Skin of body (tissue), 2 donors: Measurements from ENCODE around the gene PGAM2. TPM values are rescaled to one million over a fixed set of nuclear protein-coding genes. Genes with fewer than 3 reads are reported as not detected.

Experiments used
- DNase-seq: peaks from one replicate; lab custom pipeline; 2025; lab: John Stamatoyannopoulos, UW
- total RNA-seq: library from RNA; depleted of rRNA; stranded (reverse); fragments of >200 nt; gene quantifications from one replicate; pipeline ENCODE4 v1.2.3, GENCODE V29; 2014

PGAM2 gene
- total RNA-seq: 45.8 TPM

GRCh38 chr7:44065431-44066110 is at the start of gene PGAM2:
Gene PGAM2 (minus strand): TSS chr7:44065567. CDS start chr7:44065529, 38 bp downstream.
- no peak for DNase-seq

GRCh38 chr7:44114586-44115310 is 49.4 kb upstream of the PGAM2 start:
- DNase-seq: no peak

GRCh38 chr7:44113764-44114354 is 48.5 kb upstream of the PGAM2 start:
- DNase-seq: no peak

GRCh38 chr7:44112997-44113763 is 47.8 kb upstream of the PGAM2 start:
- DNase-seq: no peak

GRCh38 chr7:44112231-44112996 is 47.0 kb upstream of the PGAM2 start:
- no peak for DNase-seq

- no peak for DNase-seq
Observed at GRCh38 chr7:44111761-44112160, 46.4 kb upstream of the PGAM2 start.

GRCh38 chr7:44110719-44111635 is 45.6 kb upstream of the PGAM2 start:
- no peak for DNase-seq

- no peak for DNase-seq
Observed at GRCh38 chr7:44109991-44110390, 44.6 kb upstream of the PGAM2 start.

GRCh38 chr7:44108768-44109750 is 43.7 kb upstream of the PGAM2 start:
- no peak for DNase-seq

GRCh38 chr7:44107961-44108767 is 42.8 kb upstream of the PGAM2 start:
- no peak for DNase-seq

- no peak for DNase-seq
Observed at GRCh38 chr7:44107116-44107960, 42.0 kb upstream of the PGAM2 start.

GRCh38 chr7:44106311-44107065 is 41.1 kb upstream of the PGAM2 start:
- DNase-seq: no peak

- DNase-seq: no peak
Observed at GRCh38 chr7:44105832-44106231, 40.5 kb upstream of the PGAM2 start.

- DNase-seq: no peak
Observed at GRCh38 chr7:44104860-44105771, 39.7 kb upstream of the PGAM2 start.
